Esophagus squamous epithelium (tissue), 4 donors: Measurements from ENCODE around the gene AP3D1.

Source experiments
- POLR2A ChIP-seq, 4 donors: fragments of 450-650 bp; IDR thresholded peaks; one replicate each; pipeline ENCODE4 v1.6.1; 2017; ENCODE audit warnings: antibody characterized with exemption in 4 of 4, mild to moderate bottlenecking in 4 of 4, moderate library complexity in 3 of 4
- TF ChIP-seq, protein P1 (sequence below), 6 experiments: fragments of 450-650 bp in 4 of 6; fragments of 200-600 bp in 2 of 6; sonication (generic) in 2 of 6; IDR thresholded peaks; one replicate each; pipeline ENCODE4 v1.5.1; 2016 to 2019; ENCODE audit warnings: antibody characterized with exemption in 6 of 6, mild to moderate bottlenecking in 4 of 6, moderate library complexity in 4 of 6

DNA sequence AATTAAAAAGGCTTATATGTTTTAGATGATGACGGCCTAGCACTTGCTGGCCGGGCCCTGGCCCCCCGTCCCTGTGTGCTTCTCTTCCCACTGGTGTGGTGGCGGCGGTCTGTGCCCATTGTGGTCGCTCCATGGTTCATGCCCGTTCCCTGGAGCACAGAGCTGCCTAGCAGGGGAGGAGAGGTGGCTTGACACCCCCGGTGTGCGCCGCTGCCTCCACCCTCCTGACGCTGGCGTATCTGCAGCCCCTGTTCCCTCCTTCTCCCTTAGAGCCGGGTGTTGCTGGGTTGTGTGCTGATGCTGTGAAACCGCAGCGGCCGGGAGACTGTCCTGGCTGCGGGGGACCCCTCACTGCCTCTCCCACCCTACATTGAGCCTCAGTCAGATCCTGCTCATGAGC lies 41.5 kb upstream of the AP3D1 start:
- TF ChIP-seq, protein P1, sequence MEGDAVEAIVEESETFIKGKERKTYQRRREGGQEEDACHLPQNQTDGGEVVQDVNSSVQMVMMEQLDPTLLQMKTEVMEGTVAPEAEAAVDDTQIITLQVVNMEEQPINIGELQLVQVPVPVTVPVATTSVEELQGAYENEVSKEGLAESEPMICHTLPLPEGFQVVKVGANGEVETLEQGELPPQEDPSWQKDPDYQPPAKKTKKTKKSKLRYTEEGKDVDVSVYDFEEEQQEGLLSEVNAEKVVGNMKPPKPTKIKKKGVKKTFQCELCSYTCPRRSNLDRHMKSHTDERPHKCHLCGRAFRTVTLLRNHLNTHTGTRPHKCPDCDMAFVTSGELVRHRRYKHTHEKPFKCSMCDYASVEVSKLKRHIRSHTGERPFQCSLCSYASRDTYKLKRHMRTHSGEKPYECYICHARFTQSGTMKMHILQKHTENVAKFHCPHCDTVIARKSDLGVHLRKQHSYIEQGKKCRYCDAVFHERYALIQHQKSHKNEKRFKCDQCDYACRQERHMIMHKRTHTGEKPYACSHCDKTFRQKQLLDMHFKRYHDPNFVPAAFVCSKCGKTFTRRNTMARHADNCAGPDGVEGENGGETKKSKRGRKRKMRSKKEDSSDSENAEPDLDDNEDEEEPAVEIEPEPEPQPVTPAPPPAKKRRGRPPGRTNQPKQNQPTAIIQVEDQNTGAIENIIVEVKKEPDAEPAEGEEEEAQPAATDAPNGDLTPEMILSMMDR (IDR thresholded peaks at IDR 0.05): no peak
- TF ChIP-seq POLR2A (IDR thresholded peaks at IDR 0.05): no peak
